ENCODE results near the gene CD79B.
"Not testable (repeated sequence)": the region's sequence is repeated elsewhere in the genome, so short reads cannot be mapped to it uniquely, and the experiment has no call there.

- TF ChIP-seq CTCF, POLR2A (IDR thresholded peaks at IDR 0.05): not testable (repeated sequence)
Measured at GRCh38 chr17:63922402-63922801, 9.7 kb downstream of the CD79B start.

Data from body of pancreas (tissue), 4 donors.